ENCODE measurements around the gene SORCS1.

Gene SORCS1

DNA sequence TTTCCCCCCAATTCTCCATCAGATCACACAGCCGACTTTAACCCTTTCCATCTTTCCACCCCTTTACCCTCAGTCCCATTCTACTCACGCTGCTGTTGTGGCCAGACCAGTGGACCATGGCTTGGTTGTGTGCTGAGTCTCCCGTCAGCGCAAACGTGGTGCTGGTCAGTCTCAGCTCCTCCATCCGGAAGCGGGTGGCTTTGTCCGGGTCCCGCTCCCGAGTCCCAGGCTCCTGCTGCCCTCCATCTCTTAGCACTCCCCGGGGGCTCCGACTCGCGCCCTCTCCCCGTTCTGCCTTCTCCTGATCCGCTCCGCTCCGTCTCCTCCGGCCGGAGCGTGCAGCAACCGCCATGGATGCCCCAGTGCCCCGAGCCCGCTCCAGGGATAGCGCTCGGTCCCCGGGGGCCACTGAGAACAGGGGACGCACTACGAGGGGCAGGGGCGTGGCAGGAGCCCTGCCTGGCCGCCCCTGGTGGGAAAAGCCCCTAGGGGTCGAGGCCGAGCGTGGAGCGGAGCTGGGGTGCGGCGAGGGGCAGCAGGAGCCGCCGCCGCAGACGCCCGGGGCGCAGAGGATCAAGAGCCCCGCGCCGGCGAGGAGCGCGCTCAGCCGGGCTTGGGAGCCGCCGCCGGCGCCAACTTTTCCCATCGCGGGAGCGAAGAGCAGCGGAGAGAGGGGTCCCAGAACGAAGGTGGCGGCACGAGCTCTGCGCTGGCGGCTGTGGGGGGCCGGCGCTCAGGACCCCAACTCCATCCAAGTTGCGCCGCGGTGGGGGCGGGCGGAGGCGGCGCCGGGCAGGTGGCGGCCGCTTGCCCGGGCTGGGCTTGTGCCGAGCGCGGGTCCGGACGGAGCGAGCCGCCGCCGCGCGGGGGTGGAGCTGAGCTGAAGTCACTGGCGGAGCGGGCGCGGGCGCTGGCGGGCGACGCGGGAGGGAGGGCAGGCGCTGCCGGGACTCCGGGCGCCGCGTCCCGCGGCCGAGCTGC, at the start of gene SORCS1:
TSS of gene SORCS1 (minus strand) at position 826 of the 981 bp plus-strand sequence.
- no peak for DNase-seq

GRCh38 chr10:107214261-107214660, 49.8 kb upstream of the SORCS1 start:
- DNase-seq: no peak

GRCh38 chr10:107213861-107214260, 49.4 kb upstream of the SORCS1 start:
- no peak for DNase-seq

- no peak for DNase-seq
These were observed 42.3 kb upstream of the SORCS1 start for GRCh38 chr10:107206833-107207232.

DNA sequence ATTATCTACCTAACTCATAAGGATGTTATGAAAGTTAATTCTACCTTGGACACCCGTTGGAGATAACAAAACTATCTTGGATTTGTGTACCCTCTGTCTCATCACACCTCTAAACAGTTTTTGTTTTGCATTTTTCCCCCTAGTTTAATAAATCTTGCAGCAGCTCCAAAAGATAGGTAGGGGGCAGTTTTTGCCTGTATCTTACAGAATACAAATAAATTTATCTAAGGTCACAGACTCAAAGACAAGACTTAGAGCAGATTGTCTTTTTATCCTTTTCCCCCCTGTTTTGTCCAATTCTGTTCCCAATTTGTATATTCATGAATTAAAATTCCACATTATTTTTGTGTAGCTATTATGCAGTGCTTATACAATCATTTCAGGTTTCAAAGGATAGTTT, 5.0 kb upstream of the SORCS1 start:
- no peak for DNase-seq

DNA sequence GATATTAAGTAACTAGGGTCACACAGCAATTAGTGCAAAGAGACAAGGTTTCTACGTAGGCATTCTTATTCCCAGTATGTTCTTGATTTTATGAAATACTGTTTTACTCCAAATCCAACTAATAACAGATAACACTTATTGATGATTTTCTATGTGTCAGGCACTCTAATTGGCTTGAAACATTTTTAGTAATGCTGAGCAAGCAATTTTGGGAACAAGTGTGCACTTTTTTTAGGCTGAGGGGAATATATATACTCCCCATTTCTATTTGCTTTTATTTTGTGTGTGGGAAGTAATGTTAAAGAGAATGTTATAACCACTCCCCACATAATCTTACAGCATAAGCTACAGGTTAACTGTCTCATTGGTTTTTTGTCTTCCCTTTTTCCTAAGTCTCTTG, 4.2 kb upstream of the SORCS1 start:
- DNase-seq: no peak

DNA sequence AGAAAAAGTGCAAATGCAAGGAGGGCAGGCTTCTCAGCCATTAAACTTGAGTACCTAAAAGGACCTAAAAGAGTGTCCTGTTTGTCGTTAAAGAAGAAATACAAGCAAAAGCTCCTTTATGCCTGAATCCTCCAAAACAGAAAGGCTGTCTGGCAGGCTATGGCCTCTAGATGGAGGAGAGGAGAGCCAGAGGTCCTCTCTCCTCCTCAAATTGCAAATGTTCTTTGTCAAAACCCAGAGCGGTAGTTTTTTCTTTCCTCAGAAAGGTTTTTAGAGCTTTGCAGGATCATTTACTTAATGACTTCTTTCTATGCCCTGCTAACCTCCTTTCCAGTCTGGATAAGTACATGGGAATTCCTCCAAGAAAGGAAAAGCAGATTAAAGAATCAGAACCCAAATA, 1.9 kb upstream of the SORCS1 start:
- DNase-seq: no peak

GRCh38 chr10:107164992-107165391, 486 bp upstream of the SORCS1 start:
- no peak for DNase-seq

DNA sequence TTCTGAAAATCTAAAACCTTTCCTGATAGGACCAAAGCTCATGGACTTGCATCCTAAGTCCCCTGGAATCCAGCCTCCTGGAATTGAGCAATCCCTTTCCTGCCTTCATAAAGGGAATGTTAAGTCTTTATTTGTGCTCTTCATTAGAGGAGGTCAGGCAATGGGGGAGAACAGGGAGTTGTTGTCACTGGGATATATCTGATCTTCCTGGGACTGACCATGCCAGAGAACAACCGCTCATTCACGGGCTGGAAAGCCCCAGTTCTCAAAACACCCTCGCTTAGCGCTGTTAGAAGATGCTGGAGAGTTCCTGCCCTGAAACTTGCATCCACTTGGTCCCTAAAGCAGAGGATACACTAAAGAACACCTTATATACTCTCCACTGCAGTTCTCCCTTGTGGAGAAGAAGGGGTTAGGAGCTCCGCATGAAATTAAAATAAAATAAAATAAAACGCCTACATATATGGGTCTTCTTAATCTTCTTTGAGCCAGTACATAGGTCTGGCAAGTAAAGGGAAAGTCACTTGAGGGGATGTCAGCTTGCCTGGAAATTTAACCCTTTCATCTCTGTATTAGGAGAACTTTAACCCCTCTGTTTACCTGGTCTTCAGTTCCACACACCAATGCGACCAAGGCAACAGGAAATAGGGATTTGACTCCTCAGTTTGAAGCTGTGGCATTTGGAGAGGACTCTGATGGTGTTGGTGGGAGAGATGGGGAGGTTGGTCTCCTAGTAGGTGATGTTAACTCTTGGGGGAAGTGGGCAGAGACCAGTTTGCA, 1.2 kb downstream of the SORCS1 start:
- DNase-seq: no peak

GRCh38 chr10:107160866-107161265, 3.6 kb downstream of the SORCS1 start:
- DNase-seq: no peak

- no peak for DNase-seq
These were observed 4.6 kb downstream of the SORCS1 start for GRCh38 chr10:107159871-107160270.

GRCh38 chr10:107157071-107157470, 7.4 kb downstream of the SORCS1 start:
- DNase-seq: no peak

- no peak for DNase-seq
These were observed 12.4 kb downstream of the SORCS1 start for GRCh38 chr10:107152087-107152486.

- no peak for DNase-seq
These were observed 15.6 kb downstream of the SORCS1 start for GRCh38 chr10:107148906-107149305.

GRCh38 chr10:107144490-107144889, 20.0 kb downstream of the SORCS1 start:
- no peak for DNase-seq

GRCh38 chr10:107141524-107142061, 22.9 kb downstream of the SORCS1 start:
- DNase-seq: no peak

GRCh38 chr10:107139237-107139636, 25.3 kb downstream of the SORCS1 start:
- DNase-seq: no peak

- no peak for DNase-seq
These were observed 30.9 kb downstream of the SORCS1 start for GRCh38 chr10:107133656-107134055.

- DNase-seq: no peak
These were observed 35.5 kb downstream of the SORCS1 start for GRCh38 chr10:107129000-107129399.

DNA sequence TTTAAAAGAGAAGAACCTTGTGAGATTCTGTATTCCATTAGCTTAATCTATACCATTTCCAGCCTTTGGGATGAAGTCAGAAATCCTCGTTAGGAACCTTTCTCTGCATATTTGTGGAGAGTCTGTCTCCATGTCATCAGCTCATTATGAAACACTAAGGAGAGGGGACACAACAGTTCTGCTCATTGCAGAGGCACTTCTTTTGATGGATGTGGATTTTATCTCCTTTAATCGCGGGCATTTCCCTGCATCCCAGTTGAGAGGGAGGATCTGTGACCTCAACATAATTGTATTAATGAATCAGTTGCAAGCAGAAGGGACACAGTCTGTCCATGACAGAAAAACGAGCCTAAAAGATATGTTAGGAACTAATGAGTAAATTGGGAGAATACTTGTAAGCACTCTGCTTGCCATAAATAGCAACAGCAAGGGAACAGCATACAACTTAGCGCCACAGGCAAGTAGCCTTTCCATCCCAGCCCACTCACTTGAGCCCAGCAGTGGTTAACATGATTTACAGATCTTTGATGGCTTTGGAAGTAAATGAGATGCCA, 37.9 kb downstream of the SORCS1 start:
- DNase-seq: no peak

GRCh38 chr10:107122703-107123102, 41.8 kb downstream of the SORCS1 start:
- DNase-seq: no peak

DNA sequence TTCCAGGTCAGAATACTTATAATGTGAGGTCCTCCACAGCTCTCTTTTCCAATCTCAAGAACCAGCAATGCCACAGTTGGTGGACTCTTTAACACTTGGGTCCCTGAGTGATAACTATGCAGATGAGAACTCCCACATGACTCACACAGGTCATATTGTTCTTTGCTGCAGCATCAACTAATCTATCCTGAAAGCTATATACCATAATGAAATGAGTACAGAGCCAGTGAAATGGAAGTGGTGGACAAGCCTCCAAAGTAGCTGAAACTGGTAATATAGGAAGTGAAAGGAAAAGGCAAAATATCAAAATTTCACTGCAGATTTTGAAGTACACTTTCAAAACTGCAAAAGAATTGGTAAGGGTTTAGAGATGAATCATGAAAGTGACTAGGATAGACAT, 45.6 kb downstream of the SORCS1 start:
- DNase-seq: no peak

GRCh38 chr10:107104026-107104652, 60.4 kb downstream of the SORCS1 start:
- no peak for DNase-seq

All from NCI-H2227 treated with DMSO at 0.1 percent for 48 hours (cell line).